ENCODE results near the gene BTC. TPM values are rescaled to one million over a fixed set of nuclear protein-coding genes. Genes with fewer than 3 reads are reported as not detected.

Gene BTC
- total and polyA plus RNA-seq, 4 donors: 0.09 to 0.84 (median 0.36) TPM

GRCh38 chr4:74770226-74770910, 24.0 kb downstream of the BTC start:
- WGBS: 92% methylated on average over 4 of the region's 4 CpGs
- DNase-seq (ENCODE audit: low spot score): no peak
- Histone ChIP-seq H3K27me3 (ENCODE audit: control insufficient read depth in 4 of 4, insufficient read depth in 4 of 4, low read length in 3 of 4) (no peaks in the 10 kb centered on the region), H3K36me3 (ENCODE audit: control insufficient read depth in 4 of 4, insufficient read depth in 3 of 4, low read depth in 1 of 4, low read length in 3 of 4) (no peaks in the 10 kb centered on the region), H3K27ac (ENCODE audit: low read depth in 1 of 2, low read length in 2 of 2) (no peak overlapping the region), H3K9ac (ENCODE audit: low read depth in 1 of 2, low read length in 2 of 2) (no peak overlapping the region), H3K9me3 (ENCODE audit: control insufficient read depth in 4 of 4, low read length in 3 of 4) (no peaks in the 10 kb centered on the region), H3K4me3 (ENCODE audit: low read depth in 1 of 3, low read length in 3 of 3) (no peak overlapping the region), H3K4me1 (ENCODE audit: control insufficient read depth in 4 of 4, insufficient read depth in 4 of 4, low read length in 3 of 4) (peaks cover 0 to 3% (median 0%) of the 10 kb centered on the region in 4 donors)
- no peak for TF ChIP-seq CTCF (IDR thresholded peaks at IDR 0.05; ENCODE audit: low read depth, low read length, missing input control)
- TF ChIP-seq SP1 (IDR thresholded peaks at IDR 0.05): no peak
- TF ChIP-seq ZBTB33 (IDR thresholded peaks at IDR 0.05): no peak
- TF ChIP-seq REST (IDR thresholded peaks at IDR 0.05): no peak
- no peak for TF ChIP-seq TAF1 (conservative IDR thresholded peaks at IDR 0.05)
- TF ChIP-seq YY1 (IDR thresholded peaks at IDR 0.05): no peak
- no peak for TF ChIP-seq RXRA (IDR thresholded peaks at IDR 0.05)
- TF ChIP-seq NR2F2 (IDR thresholded peaks at IDR 0.05): no peak
- TF ChIP-seq EGR1 (IDR thresholded peaks at IDR 0.05; ENCODE audit: low read depth in 2 of 2): no peak
- no peak for TF ChIP-seq FOXA2 (IDR thresholded peaks at IDR 0.05)
- no peak for TF ChIP-seq HNF4A (conservative IDR thresholded peaks at IDR 0.05)
- TF ChIP-seq HNF4G (IDR thresholded peaks at IDR 0.05): no peak
- no peak for TF ChIP-seq RAD21 (IDR thresholded peaks at IDR 0.05)
- no peak for TF ChIP-seq GABPA (IDR thresholded peaks at IDR 0.05 in 1 of 2, conservative IDR thresholded peaks at IDR 0.05 in 1 of 2)
- TF ChIP-seq ATF3 (IDR thresholded peaks at IDR 0.05): no peak
- no peak for TF ChIP-seq JUND (IDR thresholded peaks at IDR 0.05)
- TF ChIP-seq MAX (IDR thresholded peaks at IDR 0.05): no peak
